HG02852 (cell line): ENCODE data around the gene OR6X1.
A peak's percentile ranks its signal among the peaks of the same experiment; 100 is the strongest.
"Not testable (repeated sequence)": the region's sequence is repeated elsewhere in the genome, so short reads cannot be mapped to it uniquely, and the experiment has no call there.

Experiments used
- ATAC-seq: cut with Tn5 transposase; IDR thresholded peaks from one replicate; pipeline ENCODE4 v1.9.1; 2021; ENCODE audit warnings: mild to moderate bottlenecking, moderate library complexity; ENCODE audit not compliant: unreplicated experiment

Gene OR6X1

GRCh38 chr11:123755344-123755743, 1.0 kb upstream of the OR6X1 start:
- no peak for ATAC-seq

- ATAC-seq: peak; percentile 57
Observed at GRCh38 chr11:123753110-123753509, 1.2 kb downstream of the OR6X1 start.

- ATAC-seq: no peak
Observed at GRCh38 chr11:123751781-123752180, 2.5 kb downstream of the OR6X1 start.

- not testable (repeated sequence) for ATAC-seq
Observed at GRCh38 chr11:123748349-123748748, 6.0 kb downstream of the OR6X1 start.

- ATAC-seq: no peak
Observed at GRCh38 chr11:123745764-123746451, 8.4 kb downstream of the OR6X1 start.

- no peak for ATAC-seq
Observed at GRCh38 chr11:123742724-123743120, 11.6 kb downstream of the OR6X1 start.

- ATAC-seq: peak; percentile 9
Observed at GRCh38 chr11:123742031-123742723, 12.1 kb downstream of the OR6X1 start.

- peak; percentile 99 for ATAC-seq
Observed at GRCh38 chr11:123741159-123742030, 12.9 kb downstream of the OR6X1 start, which contains the start of gene ZNF202. TSS of gene ZNF202 (minus strand) at chr11:123741660. CDS start at chr11:123730888, 10,772 bp downstream.

- peak; percentile 11 for ATAC-seq
Observed at GRCh38 chr11:123740787-123741158, 13.5 kb downstream of the OR6X1 start.

- ATAC-seq: no peak
Observed at GRCh38 chr11:123738374-123738773, 15.9 kb downstream of the OR6X1 start.

GRCh38 chr11:123736769-123737168, 17.5 kb downstream of the OR6X1 start:
- ATAC-seq: no peak

- no peak for ATAC-seq
Observed at GRCh38 chr11:123729602-123730001, 24.7 kb downstream of the OR6X1 start.

GRCh38 chr11:123725995-123726655, 28.2 kb downstream of the OR6X1 start:
- no peak for ATAC-seq

- no peak for ATAC-seq
Observed at GRCh38 chr11:123719452-123719851, 34.9 kb downstream of the OR6X1 start.

GRCh38 chr11:123718469-123718868, 35.8 kb downstream of the OR6X1 start:
- ATAC-seq: no peak

GRCh38 chr11:123718063-123718462, 36.3 kb downstream of the OR6X1 start:
- no peak for ATAC-seq

- not testable (repeated sequence) for ATAC-seq
Observed at GRCh38 chr11:123712627-123713026, 41.7 kb downstream of the OR6X1 start.

- ATAC-seq: no peak
Observed at GRCh38 chr11:123707606-123708205, 46.6 kb downstream of the OR6X1 start.

GRCh38 chr11:123707206-123707605, 47.1 kb downstream of the OR6X1 start:
- no peak for ATAC-seq

GRCh38 chr11:123704341-123704740, 50.0 kb downstream of the OR6X1 start:
- no peak for ATAC-seq
